ENCODE results near the gene AUTS2. TPM values are rescaled to one million over a fixed set of nuclear protein-coding genes. Genes with fewer than 3 reads are reported as not detected.
A peak's percentile ranks its signal among the peaks of the same experiment; 100 is the strongest.

AUTS2 gene
- total RNA-seq, 6 experiments from 2014 or later, result 10.4 to 32.0 (median 19.3) TPM

GRCh38 chr7:70570029-70570428 lies 971.8 kb downstream of the AUTS2 start:
- Histone ChIP-seq H3K36me3 (no peaks in the 10 kb centered on the region), H3K27me3 (no peaks in the 10 kb centered on the region), H3K4me3 (no peak overlapping the region), H3K4me1 (peaks cover 0 to 94% (median 28%) of the 10 kb centered on the region in 4 donors), H3K27ac (peak overlapping the region in 1 of 3 donors; percentile 54), H3K9me3 (no peaks in the 10 kb centered on the region)
- TF ChIP-seq POLR2A (IDR thresholded peaks at IDR 0.05) (no peak), CTCF (IDR thresholded peaks at IDR 0.05) (no peak)
- ATAC-seq, result no peak
- WGBS (ENCODE audit: insufficient coverage, low coverage, low lambda C conversion rate, missing lambda C conversion rate), result 69% methylated on average over 3 of the region's 4 CpGs
- intact Hi-C loops (cut with DNase I), result no loop called here
- DNase-seq, result no peak

- 19% methylated on average over 3 of the region's 3 CpGs for WGBS (ENCODE audit: insufficient coverage, low coverage, low lambda C conversion rate, missing lambda C conversion rate)
- DNase-seq, result no peak
- Histone ChIP-seq H3K27ac (peak overlapping the region in 2 of 3 donors; percentile 63 to 73), H3K9me3 (no peaks in the 10 kb centered on the region), H3K4me3 (no peak overlapping the region), H3K4me1 (peaks cover 0 to 94% (median 29%) of the 10 kb centered on the region in 4 donors), H3K27me3 (no peaks in the 10 kb centered on the region), H3K36me3 (no peaks in the 10 kb centered on the region)
- ATAC-seq, result no peak
- no peak for TF ChIP-seq CTCF (IDR thresholded peaks at IDR 0.05)
- no peak for TF ChIP-seq POLR2A (IDR thresholded peaks at IDR 0.05)
- intact Hi-C loops (cut with DNase I), result no loop called here
These were observed 972.7 kb downstream of the AUTS2 start for GRCh38 chr7:70570961-70571360.

GRCh38 chr7:70571403-70571934 lies 973.2 kb downstream of the AUTS2 start:
- no peaks in the 10 kb centered on the region for H3K36me3 ChIP-seq
- no peaks in the 10 kb centered on the region for H3K9me3 ChIP-seq
- peak; percentile 54 to 72 (median 66) for ATAC-seq
- TF ChIP-seq POLR2A (IDR thresholded peaks at IDR 0.05) (peak; percentile 60), CTCF (IDR thresholded peaks at IDR 0.05) (no peak)
- 54% methylated on average over 4 of the region's 5 CpGs for WGBS (ENCODE audit: insufficient coverage, low coverage, low lambda C conversion rate, missing lambda C conversion rate)
- H3K4me3 ChIP-seq, result no peak overlapping the region
- peak overlapping the region; percentile 41 to 73 (median 63) for H3K27ac ChIP-seq
- no peak for DNase-seq
- intact Hi-C loops (cut with DNase I), result no loop called here
- H3K4me1 ChIP-seq, result peaks cover 0 to 89% (median 25%) of the 10 kb centered on the region in 4 donors
- H3K27me3 ChIP-seq, result no peaks in the 10 kb centered on the region

GRCh38 chr7:70571961-70572360 lies 973.7 kb downstream of the AUTS2 start:
- peaks cover 0 to 84% (median 24%) of the 10 kb centered on the region in 4 donors for H3K4me1 ChIP-seq
- TF ChIP-seq POLR2A (IDR thresholded peaks at IDR 0.05) (no peak), CTCF (IDR thresholded peaks at IDR 0.05) (no peak)
- peak; percentile 47 to 68 (median 54) for ATAC-seq
- peak overlapping the region; percentile 41 to 73 (median 63) for H3K27ac ChIP-seq
- WGBS (ENCODE audit: insufficient coverage, low coverage, low lambda C conversion rate, missing lambda C conversion rate), result 36% methylated on average over 10 of the region's 10 CpGs
- intact Hi-C loops (cut with DNase I), result no loop called here
- no peaks in the 10 kb centered on the region for H3K27me3 ChIP-seq
- H3K9me3 ChIP-seq, result no peaks in the 10 kb centered on the region
- H3K36me3 ChIP-seq, result no peaks in the 10 kb centered on the region
- H3K4me3 ChIP-seq, result no peak overlapping the region
- DNase-seq, result peak; percentile 62 to 84 (median 80)
